ENCODE data around the gene SELENON. TPM values are rescaled to one million over a fixed set of nuclear protein-coding genes. Genes with fewer than 3 reads are reported as not detected.
A peak's percentile ranks its signal among the peaks of the same experiment; 100 is the strongest.

Gene SELENON
- total and polyA plus RNA-seq, 3 experiments from 2014 or later: 4.6 to 11.7 (median 10.6) TPM

DNA sequence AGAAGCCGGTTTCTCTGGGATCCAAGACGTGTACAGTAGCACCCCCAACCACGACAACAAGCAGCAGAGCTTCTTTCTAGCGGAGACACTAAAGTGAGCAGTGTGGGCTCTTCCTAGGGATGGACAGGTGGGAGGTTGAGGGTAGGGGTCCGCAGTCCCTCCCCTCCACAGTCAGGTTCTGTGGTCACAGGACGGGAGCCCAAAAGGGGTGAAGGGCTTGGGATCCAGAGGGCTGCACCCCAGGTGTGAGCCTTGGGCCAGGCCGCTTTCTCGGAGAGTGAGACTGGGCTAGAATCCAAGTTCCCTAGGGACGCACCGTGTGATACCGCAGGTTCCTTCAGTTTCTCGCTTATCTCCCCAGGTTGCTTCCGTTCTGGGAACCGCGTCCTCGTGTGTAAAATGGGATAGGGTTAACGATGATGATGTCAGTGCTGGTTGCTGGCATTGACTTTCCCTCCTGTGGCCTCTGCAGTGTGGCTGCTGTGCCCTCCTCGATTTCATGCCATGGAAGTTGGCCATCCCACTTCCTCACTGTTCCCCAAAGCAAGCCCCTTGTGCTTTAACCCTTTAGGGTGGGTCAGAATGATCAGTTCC lies 17.3 kb upstream of the SELENON start:
- POLR2A ChIA-PET: no interaction called here
- peak overlapping the region in 3 of 8 donors; percentile 3 to 91 (median 43) for H3K27ac Mint-ChIP-seq
- CTCF ChIA-PET: no interaction called here
- no peaks in the 10 kb centered on the region for H3K9me3 Mint-ChIP-seq
- H3K4me1 ChIP-seq (ENCODE audit: insufficient read depth, low read length): peaks cover 16% of the 10 kb centered on the region
- H3K36me3 ChIP-seq (ENCODE audit: insufficient read depth, low read length): peaks cover 6% of the 10 kb centered on the region
- H3K9me3 ChIP-seq (ENCODE audit: low read length): no peaks in the 10 kb centered on the region
- DNase-seq: no peak
- no peaks in the 10 kb centered on the region for H3K4me1 Mint-ChIP-seq
- H3K36me3 Mint-ChIP-seq: peaks cover 0 to 54% (median 9%) of the 10 kb centered on the region in 3 donors
- no peaks in the 10 kb centered on the region for H3K27me3 Mint-ChIP-seq
- no peak overlapping the region for H3K4me3 ChIP-seq (ENCODE audit: low read length)
- H3K27me3 ChIP-seq (ENCODE audit: insufficient read depth, low read length, poor library complexity, severe bottlenecking): no peaks in the 10 kb centered on the region
- no peak overlapping the region for H3K4me3 Mint-ChIP-seq
- H3K27ac ChIP-seq (ENCODE audit: low read depth, low read length): no peak overlapping the region

DNA sequence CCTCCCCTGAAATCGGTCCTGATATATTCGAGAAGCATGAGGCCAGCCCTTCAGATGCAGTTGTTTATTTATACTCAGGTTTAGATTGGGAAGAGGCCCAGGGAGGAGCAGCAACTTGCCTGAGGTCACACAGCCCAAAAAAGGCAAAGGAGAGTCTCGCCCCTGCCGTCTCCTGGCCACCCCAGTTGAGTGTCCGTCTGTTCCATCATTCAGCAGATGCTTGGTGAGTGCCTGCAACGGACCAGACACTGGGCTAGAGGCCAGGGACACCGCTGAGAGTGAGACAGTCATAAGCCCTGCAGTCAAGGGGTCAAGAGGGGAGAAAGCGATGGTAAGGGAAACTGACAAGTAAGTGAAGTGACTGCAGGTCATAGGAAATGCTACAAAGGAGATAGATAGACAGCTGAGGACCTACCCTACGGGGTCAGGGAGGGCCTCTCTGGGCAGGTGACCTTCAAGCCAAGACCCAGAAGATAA lies 15.4 kb upstream of the SELENON start:
- Histone ChIP-seq H3K4me3 (ENCODE audit: low read length) (no peak overlapping the region), H3K27me3 (ENCODE audit: insufficient read depth, low read length, poor library complexity, severe bottlenecking) (no peaks in the 10 kb centered on the region), H3K27ac (ENCODE audit: low read depth, low read length) (no peak overlapping the region), H3K36me3 (ENCODE audit: insufficient read depth, low read length) (peaks cover 6% of the 10 kb centered on the region), H3K9me3 (ENCODE audit: low read length) (no peaks in the 10 kb centered on the region), H3K4me1 (ENCODE audit: insufficient read depth, low read length) (peaks cover 10% of the 10 kb centered on the region)
- POLR2A ChIA-PET: no interaction called here
- H3K27me3 Mint-ChIP-seq: no peaks in the 10 kb centered on the region
- H3K27ac Mint-ChIP-seq: peak overlapping the region in 1 of 8 donors; percentile 61
- CTCF ChIA-PET: no interaction called here
- DNase-seq: no peak
- H3K4me1 Mint-ChIP-seq: no peaks in the 10 kb centered on the region
- no peak overlapping the region for H3K4me3 Mint-ChIP-seq
- peaks cover 0 to 49% (median 9%) of the 10 kb centered on the region in 3 donors for H3K36me3 Mint-ChIP-seq
- H3K9me3 Mint-ChIP-seq: no peaks in the 10 kb centered on the region

DNA sequence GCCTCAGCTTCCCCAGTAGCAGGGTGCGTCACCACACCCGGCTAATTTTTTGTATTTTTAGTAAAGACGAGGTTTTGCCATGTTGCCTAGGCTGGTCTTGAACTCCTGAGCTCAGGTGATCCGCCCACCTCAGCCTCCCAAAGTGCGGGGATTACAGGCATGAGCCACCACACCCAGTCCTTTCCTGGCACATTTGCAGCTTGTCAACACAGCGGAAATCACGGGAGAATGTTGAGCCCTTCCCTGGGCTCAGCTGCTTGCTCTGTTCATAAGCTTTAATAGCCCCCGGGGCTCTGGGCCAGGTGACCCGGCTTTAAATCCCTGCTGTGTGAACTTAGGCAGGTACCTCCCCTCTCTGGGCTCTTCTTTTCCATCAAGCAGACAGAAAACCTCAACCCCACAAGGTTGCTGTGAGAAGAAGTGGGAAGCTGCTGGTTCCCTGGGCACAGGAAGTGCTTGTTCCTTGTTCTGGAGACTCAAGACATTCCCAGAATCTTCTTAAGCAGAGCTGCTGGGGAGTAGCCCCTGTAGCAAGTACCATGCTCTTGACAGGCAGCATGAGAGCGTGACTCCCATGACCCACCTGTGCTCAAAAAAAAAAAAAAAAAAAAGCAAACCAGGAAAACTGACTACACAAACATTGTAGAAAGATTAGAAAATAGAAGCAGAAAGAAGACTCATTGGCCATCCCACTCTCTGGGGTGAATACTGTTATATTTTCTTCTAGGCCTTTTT lies 14.5 kb upstream of the SELENON start:
- ChIA-PET CTCF (interaction anchor here (0.8 kb wide), 1 partner anchor 11 kb away, joined by 3 read pairs; no protein-coding TSS in a partner anchor), POLR2A (no interaction called here)
- Mint-ChIP-seq H3K9me3 (no peaks in the 10 kb centered on the region), H3K4me1 (no peaks in the 10 kb centered on the region), H3K27ac (no peak overlapping the region), H3K36me3 (peaks cover 0 to 51% (median 9%) of the 10 kb centered on the region in 3 donors), H3K4me3 (no peak overlapping the region), H3K27me3 (no peaks in the 10 kb centered on the region)
- peaks cover 6% of the 10 kb centered on the region for H3K36me3 ChIP-seq (ENCODE audit: insufficient read depth, low read length)
- H3K27ac ChIP-seq (ENCODE audit: low read depth, low read length): no peak overlapping the region
- H3K4me1 ChIP-seq (ENCODE audit: insufficient read depth, low read length): peaks cover 8% of the 10 kb centered on the region
- H3K4me3 ChIP-seq (ENCODE audit: low read length): no peak overlapping the region
- DNase-seq: no peak
- no peaks in the 10 kb centered on the region for H3K27me3 ChIP-seq (ENCODE audit: insufficient read depth, low read length, poor library complexity, severe bottlenecking)
- H3K9me3 ChIP-seq (ENCODE audit: low read length): no peaks in the 10 kb centered on the region

DNA sequence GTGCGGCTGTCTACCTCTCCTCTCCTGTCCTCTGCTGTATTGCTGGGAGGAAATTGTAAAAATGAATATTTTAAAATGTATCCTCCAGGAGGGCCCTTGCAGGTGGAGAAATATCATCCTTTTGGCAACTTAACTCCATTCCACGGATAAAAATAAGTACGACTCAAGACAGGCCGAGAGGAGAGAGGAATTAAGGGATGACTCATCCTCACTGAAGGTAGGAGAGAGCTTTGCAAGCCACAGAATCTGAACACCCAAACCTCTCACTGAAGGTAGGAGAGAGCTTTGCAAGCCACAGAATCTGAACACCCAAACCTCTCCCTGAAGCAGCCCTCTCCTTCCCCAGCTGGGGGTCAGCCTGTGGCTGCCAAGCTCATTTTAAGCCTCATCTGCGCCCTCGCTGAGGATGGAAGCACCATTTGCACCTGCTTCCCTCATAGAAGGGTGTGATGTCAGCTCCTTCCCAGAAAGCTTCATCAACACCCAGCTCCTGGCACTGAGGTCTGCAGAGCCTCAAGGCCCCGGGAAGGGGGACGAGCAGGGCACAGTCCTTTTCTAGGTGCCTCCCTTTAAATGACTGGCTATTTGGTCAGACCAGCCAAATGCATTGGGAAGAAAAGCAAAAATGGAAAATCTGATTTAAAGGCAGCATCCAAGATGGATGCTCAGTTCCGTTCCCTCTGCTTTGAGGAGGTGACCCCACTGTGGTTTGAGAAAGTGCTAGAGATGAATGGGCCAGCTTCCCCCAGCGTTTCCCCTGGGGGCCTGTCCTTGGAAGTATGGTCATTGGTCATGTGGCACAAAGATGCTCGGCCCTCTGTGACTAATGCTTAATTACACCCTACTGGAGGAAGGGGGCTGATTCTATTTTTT lies 12.9 kb upstream of the SELENON start:
- H3K4me3 Mint-ChIP-seq: no peak overlapping the region
- CTCF ChIA-PET: interaction anchor here (2.1 kb wide), 1 partner anchor 9 kb away, joined by 5 read pairs; no protein-coding TSS in a partner anchor
- no peaks in the 10 kb centered on the region for H3K9me3 Mint-ChIP-seq
- DNase-seq: no peak
- no peaks in the 10 kb centered on the region for H3K27me3 ChIP-seq (ENCODE audit: insufficient read depth, low read length, poor library complexity, severe bottlenecking)
- H3K4me1 ChIP-seq (ENCODE audit: insufficient read depth, low read length): peaks cover 8% of the 10 kb centered on the region
- H3K4me1 Mint-ChIP-seq: no peaks in the 10 kb centered on the region
- peaks cover 6% of the 10 kb centered on the region for H3K36me3 ChIP-seq (ENCODE audit: insufficient read depth, low read length)
- H3K4me3 ChIP-seq (ENCODE audit: low read length): no peak overlapping the region
- no peaks in the 10 kb centered on the region for H3K9me3 ChIP-seq (ENCODE audit: low read length)
- H3K27me3 Mint-ChIP-seq: no peaks in the 10 kb centered on the region
- H3K36me3 Mint-ChIP-seq: peaks cover 0 to 50% (median 13%) of the 10 kb centered on the region in 3 donors
- POLR2A ChIA-PET: no interaction called here
- H3K27ac ChIP-seq (ENCODE audit: low read depth, low read length): no peak overlapping the region
- H3K27ac Mint-ChIP-seq: peak overlapping the region in 2 of 8 donors; percentile 43 to 66

DNA sequence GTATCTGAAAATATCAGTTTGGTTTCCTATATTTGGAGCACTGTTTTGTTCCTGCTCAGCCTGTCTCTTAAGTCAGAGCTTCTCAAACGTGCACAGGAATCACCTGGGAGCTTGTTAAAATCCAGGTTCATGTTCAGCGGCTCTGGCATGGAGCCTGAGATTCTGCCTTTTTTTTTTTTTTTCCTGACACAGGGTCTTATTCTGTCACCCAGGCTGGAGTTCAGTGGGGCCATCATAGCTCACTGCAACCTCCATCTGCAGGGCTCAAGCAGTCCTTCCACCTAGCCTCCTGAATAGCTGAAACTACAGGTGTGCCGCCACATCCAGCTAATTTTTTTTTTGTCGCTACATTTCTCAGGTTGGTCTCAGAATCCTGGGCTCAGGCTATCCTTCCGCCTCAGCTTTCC lies 12.2 kb upstream of the SELENON start:
- Histone ChIP-seq H3K27ac (ENCODE audit: low read depth, low read length) (no peak overlapping the region), H3K4me1 (ENCODE audit: insufficient read depth, low read length) (peaks cover 7% of the 10 kb centered on the region), H3K4me3 (ENCODE audit: low read length) (no peak overlapping the region), H3K36me3 (ENCODE audit: insufficient read depth, low read length) (peaks cover 6% of the 10 kb centered on the region), H3K9me3 (ENCODE audit: low read length) (no peaks in the 10 kb centered on the region), H3K27me3 (ENCODE audit: insufficient read depth, low read length, poor library complexity, severe bottlenecking) (no peaks in the 10 kb centered on the region)
- H3K4me1 Mint-ChIP-seq: no peaks in the 10 kb centered on the region
- peaks cover 0 to 46% (median 13%) of the 10 kb centered on the region in 3 donors for H3K36me3 Mint-ChIP-seq
- H3K27ac Mint-ChIP-seq: no peak overlapping the region
- H3K4me3 Mint-ChIP-seq: no peak overlapping the region
- CTCF ChIA-PET: interaction anchor here (2.1 kb wide), 1 partner anchor 8 kb away, joined by 5 read pairs; no protein-coding TSS in a partner anchor
- no peaks in the 10 kb centered on the region for H3K9me3 Mint-ChIP-seq
- no peak for DNase-seq
- no peaks in the 10 kb centered on the region for H3K27me3 Mint-ChIP-seq
- POLR2A ChIA-PET: no interaction called here

GRCh38 chr1:25790472-25790871 lies 9.5 kb upstream of the SELENON start:
- no peak for DNase-seq
- peaks cover under 1 to 6% (median 2%) of the 10 kb centered on the region in 3 donors for H3K4me1 Mint-ChIP-seq
- CTCF ChIA-PET: no interaction called here
- H3K27ac ChIP-seq (ENCODE audit: low read depth, low read length): no peak overlapping the region
- no peak overlapping the region for H3K4me3 ChIP-seq (ENCODE audit: low read length)
- H3K36me3 Mint-ChIP-seq: peaks cover 0 to 23% (median 4%) of the 10 kb centered on the region in 3 donors
- H3K9me3 Mint-ChIP-seq: no peaks in the 10 kb centered on the region
- no peaks in the 10 kb centered on the region for H3K36me3 ChIP-seq (ENCODE audit: insufficient read depth, low read length)
- H3K4me3 Mint-ChIP-seq: peak overlapping the region in 1 of 7 donors; percentile 15
- H3K4me1 ChIP-seq (ENCODE audit: insufficient read depth, low read length): peaks cover 3% of the 10 kb centered on the region
- no peaks in the 10 kb centered on the region for H3K9me3 ChIP-seq (ENCODE audit: low read length)
- H3K27me3 Mint-ChIP-seq: no peaks in the 10 kb centered on the region
- no peaks in the 10 kb centered on the region for H3K27me3 ChIP-seq (ENCODE audit: insufficient read depth, low read length, poor library complexity, severe bottlenecking)
- peak overlapping the region in 3 of 8 donors; percentile 8 to 38 (median 29) for H3K27ac Mint-ChIP-seq
- POLR2A ChIA-PET: no interaction called here

DNA sequence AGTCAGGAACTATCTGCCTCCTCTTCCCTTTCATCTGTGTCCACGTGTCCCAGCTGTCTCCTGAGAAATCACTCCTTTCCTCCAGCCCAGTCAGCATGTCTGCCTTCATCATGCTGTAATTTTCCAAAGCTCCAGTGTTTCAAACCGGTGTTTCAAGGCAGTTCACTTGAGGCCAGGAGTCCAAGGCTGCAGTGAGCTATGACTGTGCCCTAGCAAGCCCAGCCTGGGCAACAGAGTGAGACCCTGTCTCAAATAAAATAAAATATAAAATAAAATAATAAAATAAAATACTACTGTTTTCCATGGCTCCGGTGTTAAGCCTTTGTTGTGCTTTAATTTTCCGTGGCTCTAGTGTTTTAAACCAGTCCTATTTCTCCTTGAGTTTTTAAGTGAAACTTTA lies 7.9 kb upstream of the SELENON start:
- peaks cover 18% of the 10 kb centered on the region for H3K4me1 ChIP-seq (ENCODE audit: insufficient read depth, low read length)
- Mint-ChIP-seq H3K9me3 (no peaks in the 10 kb centered on the region), H3K27me3 (peaks cover 0 to 2% of the 10 kb centered on the region in 2 donors), H3K36me3 (peaks cover 0 to 9% (median 4%) of the 10 kb centered on the region in 3 donors), H3K4me1 (peaks cover 17 to 22% (median 17%) of the 10 kb centered on the region in 3 donors), H3K4me3 (no peak overlapping the region), H3K27ac (peak overlapping the region in 1 of 8 donors; percentile 70)
- no peaks in the 10 kb centered on the region for H3K27me3 ChIP-seq (ENCODE audit: insufficient read depth, low read length, poor library complexity, severe bottlenecking)
- POLR2A ChIA-PET: no interaction called here
- H3K9me3 ChIP-seq (ENCODE audit: low read length): no peaks in the 10 kb centered on the region
- no peak overlapping the region for H3K27ac ChIP-seq (ENCODE audit: low read depth, low read length)
- no peaks in the 10 kb centered on the region for H3K36me3 ChIP-seq (ENCODE audit: insufficient read depth, low read length)
- CTCF ChIA-PET: interaction anchor here (1.1 to 2.3 kb wide), 2 partner anchors 47 to 173 kb away, joined by 3 to 7 read pairs; no protein-coding TSS in a partner anchor
- DNase-seq: no peak
- H3K4me3 ChIP-seq (ENCODE audit: low read length): no peak overlapping the region
